ENCODE results near the gene OLFML1.

GRCh38 chr11:7520981-7521487 lies 35.7 kb downstream of the OLFML1 start:
- TF ChIP-seq POLR2A (IDR thresholded peaks at IDR 0.05) (no peak), EP300 (IDR thresholded peaks at IDR 0.05) (no peak), CTCF (IDR thresholded peaks at IDR 0.05) (no peak)

All from suprapubic skin (tissue), 3 donors.